NCI-H2029 treated with DMSO at 0.1 percent for 48 hours (cell line): Measurements from ENCODE around the gene CAD.

ENCODE experiments used
- DNase-seq: peaks from one replicate; lab custom pipeline; 2025; lab: John Stamatoyannopoulos, UW

The CAD gene

GRCh38 chr2:27281855-27282559, 64.8 kb downstream of the CAD start, which contains the start of gene TRIM54:
Gene TRIM54, plus strand, starts transcription at chr2:27282429. Its CDS starts 303 bp downstream, at chr2:27282732.
- no peak for DNase-seq

DNA sequence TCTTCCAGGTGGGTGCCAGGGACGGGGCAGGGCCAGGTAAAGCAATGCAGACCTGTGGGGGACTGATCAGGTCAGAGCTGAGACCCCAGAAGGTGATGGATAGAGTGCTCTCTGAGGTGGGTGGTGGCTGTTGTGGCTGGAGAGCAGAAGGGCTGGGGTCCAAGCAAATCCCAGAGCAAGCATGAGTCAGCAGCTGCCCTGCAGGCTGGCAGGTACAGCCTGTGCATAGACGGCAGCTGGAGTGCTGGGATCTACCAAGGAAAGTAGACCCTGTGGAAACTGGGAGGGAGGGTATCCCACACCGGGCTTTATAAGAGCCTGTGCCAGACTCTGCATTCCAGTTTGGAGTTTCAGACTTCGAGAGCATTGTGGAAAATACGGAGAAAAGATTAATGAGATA, 65.7 kb downstream of the CAD start:
- DNase-seq = no peak

- DNase-seq = no peak
Measured at GRCh38 chr2:27284996-27285395, 67.8 kb downstream of the CAD start.

DNA sequence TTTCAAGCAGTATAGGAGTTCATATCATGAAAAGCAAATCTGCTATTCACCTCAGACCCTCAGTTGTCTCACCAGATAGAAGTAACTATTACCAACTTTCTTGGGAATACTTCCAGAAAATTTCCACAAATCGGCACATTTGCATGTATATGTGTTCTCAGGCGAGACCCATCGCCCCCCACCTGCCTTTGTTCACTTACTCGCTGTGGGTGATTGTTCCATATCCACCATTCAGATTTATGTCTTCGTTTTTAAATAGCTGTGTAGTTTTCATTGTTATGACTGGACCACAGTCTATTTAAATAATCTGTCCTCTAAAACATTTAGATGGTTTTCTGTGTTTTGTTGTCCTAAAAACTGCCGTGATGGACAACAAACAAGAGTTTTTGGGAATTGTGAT, 68.3 kb downstream of the CAD start:
- DNase-seq = no peak

DNA sequence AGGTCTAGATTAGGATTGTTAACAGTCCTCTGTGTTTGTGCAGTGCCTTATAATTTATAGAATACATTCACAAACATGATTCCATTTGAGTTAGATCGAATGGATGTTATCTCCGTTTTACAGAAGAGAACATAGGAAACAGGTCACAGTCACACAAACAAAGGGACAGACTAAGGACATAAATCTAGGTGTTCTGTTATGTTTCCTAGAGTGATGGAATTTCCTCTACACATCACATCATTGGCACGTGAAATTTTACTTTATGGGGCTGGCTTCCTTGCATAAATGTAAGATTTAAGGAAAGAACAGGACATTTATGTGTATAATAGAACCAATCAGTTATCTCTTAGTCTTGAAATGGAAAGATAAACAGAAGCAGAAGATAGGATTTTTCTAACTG, 71.4 kb downstream of the CAD start:
- DNase-seq = no peak

DNA sequence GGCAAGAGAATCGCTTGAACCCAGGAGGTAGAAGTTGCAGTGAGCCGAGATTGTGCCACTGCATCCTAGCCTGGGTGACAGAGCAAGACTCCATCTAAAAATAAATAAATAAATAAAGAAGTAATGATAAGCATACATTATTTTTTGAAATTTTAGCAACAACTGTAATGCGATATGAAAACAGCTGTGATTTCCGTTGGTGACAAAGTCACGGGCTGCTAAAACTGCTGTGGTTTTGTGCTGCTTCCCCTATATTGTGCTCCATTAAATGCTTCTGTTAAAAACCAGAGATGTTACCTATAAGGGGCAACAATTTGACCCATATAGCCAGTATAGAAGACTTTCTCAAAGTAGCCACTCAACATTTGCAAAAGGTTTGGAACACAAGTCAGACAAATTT, 73.4 kb downstream of the CAD start:
- no peak for DNase-seq

DNA sequence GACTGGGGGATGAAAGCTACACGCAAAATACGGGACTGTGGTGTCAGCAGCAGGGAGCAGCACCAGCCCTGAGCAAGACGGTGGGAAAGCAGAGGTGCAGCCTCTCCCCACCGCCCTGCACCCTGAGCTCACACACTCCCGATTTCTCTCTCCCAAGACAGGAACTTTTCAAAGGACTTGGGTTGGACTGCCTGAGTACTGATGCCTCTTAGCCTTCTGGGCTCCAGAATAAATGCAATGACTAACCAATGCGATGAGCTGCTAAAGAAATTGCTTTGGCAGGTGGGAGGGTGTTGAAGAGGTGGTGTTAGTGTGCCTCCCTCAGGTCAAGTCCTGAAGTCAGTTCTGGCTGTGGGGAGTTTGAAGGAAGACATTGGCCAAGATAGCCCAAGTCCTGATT, 74.7 kb downstream of the CAD start:
- DNase-seq = no peak
